Measurements from ENCODE around the gene MDFI. TPM values are rescaled to one million over a fixed set of nuclear protein-coding genes. Genes with fewer than 3 reads are reported as not detected.
A peak's percentile ranks its signal among the peaks of the same experiment; 100 is the strongest.

The MDFI gene
- polyA plus RNA-seq, 3 donors from 2014 or later, result not detected

DNA sequence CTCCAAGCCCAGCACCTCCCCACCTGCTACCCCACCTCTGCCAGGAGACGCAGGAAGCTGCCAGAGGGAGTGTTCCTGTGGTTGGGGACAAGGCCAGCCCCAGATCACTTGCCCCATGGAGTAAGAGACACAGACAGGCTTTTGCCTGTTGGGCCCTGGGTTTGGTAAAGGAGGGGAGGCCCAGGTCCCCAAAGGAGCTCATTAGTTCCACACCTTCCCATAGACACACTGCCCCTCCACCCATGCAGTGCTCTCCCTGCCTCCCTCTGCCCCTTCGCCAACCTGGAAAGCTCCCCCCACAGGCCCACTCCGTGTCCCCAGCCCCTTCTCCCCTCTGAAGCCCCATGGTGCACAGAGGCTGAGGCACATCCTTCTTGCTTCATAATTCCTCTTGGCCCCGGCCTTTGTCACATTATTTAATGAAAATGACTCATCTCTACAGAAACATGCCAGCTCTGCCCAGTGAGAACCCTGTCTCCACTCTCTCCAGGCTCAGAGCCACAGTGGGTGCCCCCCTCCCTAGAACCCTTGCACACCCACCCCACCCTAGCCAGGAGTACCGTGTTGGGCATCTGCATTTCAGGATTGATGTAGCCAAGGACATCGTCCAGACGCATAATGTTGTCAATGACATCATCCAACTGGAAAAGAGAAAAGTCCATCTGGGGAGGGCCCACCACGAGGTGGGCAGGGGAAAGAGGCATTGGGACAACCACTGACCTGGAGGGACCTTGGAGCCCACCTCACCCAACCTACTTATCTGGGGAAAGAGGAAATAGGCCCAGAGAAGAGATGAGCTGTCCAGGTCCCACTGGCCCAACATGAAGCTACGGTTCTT lies 51.1 kb downstream of the MDFI start:
- peak overlapping the region in 1 of 6 donors; percentile 13 for H3K27ac Mint-ChIP-seq
- peaks cover 0 to 14% (median 0%) of the 10 kb centered on the region in 3 donors for H3K36me3 Mint-ChIP-seq
- H3K9me3 Mint-ChIP-seq, result no peaks in the 10 kb centered on the region
- H3K4me1 Mint-ChIP-seq, result peaks cover 3 to 24% of the 10 kb centered on the region in 2 donors
- no peak overlapping the region for H3K4me3 Mint-ChIP-seq
- DNase-seq, result no peak
- H3K27me3 Mint-ChIP-seq (ENCODE audit: low read depth in 3 of 3), result peaks cover 0 to 4% (median 1%) of the 10 kb centered on the region in 3 donors

DNA sequence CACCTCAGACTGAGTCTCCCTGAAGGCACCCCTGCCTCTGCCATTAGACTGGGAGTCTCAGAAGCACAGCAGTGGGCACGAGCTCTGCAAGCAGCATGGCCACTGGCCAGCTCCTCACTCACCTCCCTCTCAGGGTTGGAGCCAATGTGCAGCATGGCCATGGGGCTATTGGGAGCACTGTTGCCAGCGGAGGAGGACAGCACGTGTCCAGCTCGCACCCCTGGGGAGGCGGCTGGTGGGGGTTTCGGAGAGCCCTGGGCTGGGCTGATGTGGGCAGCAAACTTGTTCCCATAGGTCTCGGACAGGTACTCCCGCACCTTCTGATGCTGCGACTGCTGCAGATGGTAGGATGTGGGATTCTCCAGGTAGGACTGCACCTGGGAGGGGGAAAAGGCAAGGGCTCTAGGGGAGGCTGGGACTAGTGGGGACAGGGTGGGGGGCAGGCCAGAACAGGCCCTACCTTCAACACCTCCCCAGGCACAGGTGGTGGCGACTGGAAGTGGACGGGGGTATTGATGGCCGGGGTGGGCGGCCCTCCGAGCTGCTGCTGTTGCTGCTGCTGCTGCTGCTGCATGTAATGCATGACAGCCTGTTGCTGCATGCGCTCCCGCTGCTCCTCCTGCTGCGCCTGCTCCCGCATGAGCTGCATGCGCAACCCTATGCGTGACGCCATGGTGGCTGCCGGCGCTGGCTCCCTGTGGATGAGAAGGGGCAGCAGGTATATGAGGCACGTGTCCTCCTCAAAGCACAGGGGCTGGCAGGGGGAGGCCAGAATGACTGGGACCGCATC lies 52.5 kb downstream of the MDFI start:
- DNase-seq, result no peak
- Mint-ChIP-seq H3K36me3 (peaks cover 0 to 10% (median 0%) of the 10 kb centered on the region in 3 donors), H3K27me3 (ENCODE audit: low read depth in 3 of 3) (peaks cover 0 to 4% (median 1%) of the 10 kb centered on the region in 3 donors), H3K9me3 (no peaks in the 10 kb centered on the region), H3K27ac (no peak overlapping the region), H3K4me1 (peaks cover 7 to 32% of the 10 kb centered on the region in 2 donors), H3K4me3 (no peak overlapping the region)

DNA sequence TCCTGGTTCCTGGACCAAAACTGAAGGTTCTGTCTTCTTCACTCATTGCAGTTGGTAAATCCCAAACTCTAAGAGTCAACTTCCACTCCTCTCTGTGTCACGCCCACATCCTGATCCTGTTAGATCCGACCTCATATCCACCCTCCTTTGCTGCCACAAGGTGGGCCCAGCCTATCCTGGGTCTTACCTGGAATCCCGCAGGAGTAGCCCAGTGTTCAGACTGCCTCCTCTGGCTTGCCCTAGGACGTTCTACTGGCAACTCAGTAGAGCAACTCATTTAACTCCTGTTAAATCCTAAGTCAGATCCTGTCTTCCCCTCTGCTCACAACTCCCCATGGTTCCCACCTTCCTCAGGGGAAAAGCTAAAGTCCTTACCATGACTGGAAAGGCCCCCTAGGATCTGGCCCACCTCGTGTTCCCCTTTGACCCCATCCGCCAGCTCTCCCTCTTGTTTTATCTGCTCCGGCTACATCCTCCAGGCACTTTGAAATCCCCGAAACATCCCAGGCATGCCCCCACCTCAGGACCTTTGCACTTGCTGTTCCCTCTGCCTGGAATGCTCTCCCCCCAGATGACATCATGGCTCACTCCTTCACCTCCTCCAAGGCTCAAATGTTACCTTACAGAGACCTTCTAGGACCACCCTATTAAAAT lies 53.3 kb downstream of the MDFI start:
- DNase-seq, result no peak
- Mint-ChIP-seq H3K27ac (peak overlapping the region in 4 of 6 donors; percentile 7 to 55 (median 33)), H3K9me3 (no peaks in the 10 kb centered on the region), H3K27me3 (ENCODE audit: low read depth in 3 of 3) (peaks cover 0 to 4% (median 1%) of the 10 kb centered on the region in 3 donors), H3K4me1 (peaks cover 7 to 32% of the 10 kb centered on the region in 2 donors), H3K4me3 (no peak overlapping the region), H3K36me3 (peaks cover 0 to 10% (median 0%) of the 10 kb centered on the region in 3 donors)

DNA sequence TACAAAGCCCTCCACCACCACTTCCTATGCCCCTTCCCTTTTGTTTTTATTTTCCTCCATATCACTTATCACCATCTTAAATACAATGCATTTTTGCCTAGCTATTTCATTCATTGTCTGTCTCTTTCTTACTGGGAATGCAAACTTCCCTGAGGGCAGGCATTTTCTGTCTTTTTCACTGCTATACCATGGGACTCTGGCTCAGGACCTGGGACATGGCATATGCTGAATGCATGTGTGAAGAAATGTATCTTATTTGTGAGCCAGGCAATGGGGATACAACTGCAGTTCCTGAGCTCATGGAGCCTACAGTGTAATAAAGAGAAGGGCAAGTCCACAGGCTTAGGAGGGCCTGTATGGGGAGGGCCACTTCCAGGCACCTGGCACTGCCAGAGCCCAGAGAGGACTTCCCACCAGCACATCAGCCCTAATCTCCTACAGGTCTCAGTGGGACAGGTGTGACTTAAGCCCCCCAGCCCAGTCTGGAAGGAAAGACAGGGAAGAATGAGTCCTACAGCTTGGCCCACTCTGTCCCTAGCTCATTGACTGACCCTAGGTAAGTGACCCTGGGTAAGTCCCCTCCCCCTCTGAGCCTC lies 53.9 kb downstream of the MDFI start:
- H3K27me3 Mint-ChIP-seq (ENCODE audit: low read depth in 3 of 3), result peaks cover 0 to 4% (median 1%) of the 10 kb centered on the region in 3 donors
- peak overlapping the region in 1 of 6 donors; percentile 52 for H3K27ac Mint-ChIP-seq
- H3K4me1 Mint-ChIP-seq, result peaks cover 7 to 32% of the 10 kb centered on the region in 2 donors
- no peak overlapping the region for H3K4me3 Mint-ChIP-seq
- DNase-seq, result no peak
- no peaks in the 10 kb centered on the region for H3K9me3 Mint-ChIP-seq
- H3K36me3 Mint-ChIP-seq, result peaks cover 0 to 8% (median 0%) of the 10 kb centered on the region in 3 donors

DNA sequence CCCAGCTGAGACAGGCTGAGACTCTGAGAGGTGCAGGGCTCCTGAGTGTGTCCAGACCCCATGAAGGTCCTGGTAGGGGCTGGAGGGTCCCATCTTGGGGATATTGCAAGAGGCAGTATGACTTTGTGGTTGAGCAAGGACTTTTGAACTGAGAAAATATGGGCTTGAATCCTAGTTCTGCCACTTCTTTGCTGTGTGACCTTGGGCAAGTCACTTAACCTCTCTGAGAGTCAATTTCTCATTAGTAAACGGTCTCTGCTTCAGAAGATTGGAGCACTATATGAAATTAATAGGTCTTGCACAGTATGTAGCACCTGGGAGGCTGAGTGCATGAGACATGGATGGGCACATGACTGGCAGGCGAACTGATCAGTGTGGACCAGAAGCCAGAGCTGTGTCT lies 54.5 kb downstream of the MDFI start:
- H3K27me3 Mint-ChIP-seq (ENCODE audit: low read depth in 3 of 3), result peaks cover 0 to 4% (median 1%) of the 10 kb centered on the region in 3 donors
- DNase-seq, result no peak
- no peak overlapping the region for H3K27ac Mint-ChIP-seq
- H3K36me3 Mint-ChIP-seq, result peaks cover 0 to 4% (median 0%) of the 10 kb centered on the region in 3 donors
- H3K4me3 Mint-ChIP-seq, result no peak overlapping the region
- peaks cover 9 to 35% of the 10 kb centered on the region in 2 donors for H3K4me1 Mint-ChIP-seq
- no peaks in the 10 kb centered on the region for H3K9me3 Mint-ChIP-seq

DNA sequence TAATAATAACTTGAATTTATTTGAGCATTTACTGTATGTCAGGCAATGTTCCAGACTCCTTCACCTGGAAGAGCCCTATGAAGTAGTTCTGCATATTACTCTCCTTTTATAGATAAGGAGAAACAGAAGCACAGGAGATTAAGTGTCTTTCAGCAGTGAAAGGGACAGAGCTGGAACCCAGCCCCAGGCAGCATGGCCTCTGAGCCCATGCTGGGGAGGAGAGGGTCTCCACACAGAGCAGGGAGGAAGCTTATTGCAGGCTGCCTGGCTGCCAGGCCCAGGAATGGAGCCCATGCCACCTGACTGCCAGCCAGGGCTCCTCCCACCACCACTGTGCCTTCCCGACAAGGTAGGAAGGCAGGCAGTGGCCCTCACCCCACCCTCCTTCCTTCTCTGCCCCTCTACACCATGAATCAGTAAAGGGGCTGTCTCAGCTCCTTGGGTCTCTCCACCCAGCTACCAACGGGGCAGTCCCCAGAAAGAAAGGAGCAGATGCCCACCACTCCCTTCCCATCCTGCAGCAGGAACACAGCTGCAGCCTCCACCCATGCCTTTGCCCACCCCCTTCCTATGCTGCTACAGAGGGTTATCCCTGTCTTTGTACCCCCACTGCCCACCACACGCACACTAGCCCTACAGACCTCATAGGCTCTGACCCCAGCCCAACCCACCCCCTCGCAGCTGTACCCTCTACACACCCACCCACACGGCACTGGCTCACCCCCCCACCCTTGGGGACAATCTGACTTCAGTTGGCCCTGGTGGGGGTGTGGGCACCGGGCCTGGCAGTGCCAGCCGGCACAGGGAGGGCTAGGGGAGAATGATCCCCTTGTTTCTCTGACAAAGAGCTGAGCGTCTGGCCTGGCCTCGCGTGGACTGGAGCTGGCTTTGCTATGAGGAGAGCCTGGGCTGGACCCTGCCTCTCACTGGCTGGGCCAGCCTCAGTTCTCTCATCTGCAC lies 55.3 kb downstream of the MDFI start:
- peaks cover 15 to 44% of the 10 kb centered on the region in 2 donors for H3K4me1 Mint-ChIP-seq
- peak overlapping the region in 2 of 6 donors; percentile 67 to 68 for H3K27ac Mint-ChIP-seq
- peaks cover 0 to 4% (median 0%) of the 10 kb centered on the region in 3 donors for H3K36me3 Mint-ChIP-seq
- no peak for DNase-seq
- H3K4me3 Mint-ChIP-seq, result no peak overlapping the region
- no peaks in the 10 kb centered on the region for H3K9me3 Mint-ChIP-seq
- peaks cover 0 to 4% (median 1%) of the 10 kb centered on the region in 3 donors for H3K27me3 Mint-ChIP-seq (ENCODE audit: low read depth in 3 of 3)

DNA sequence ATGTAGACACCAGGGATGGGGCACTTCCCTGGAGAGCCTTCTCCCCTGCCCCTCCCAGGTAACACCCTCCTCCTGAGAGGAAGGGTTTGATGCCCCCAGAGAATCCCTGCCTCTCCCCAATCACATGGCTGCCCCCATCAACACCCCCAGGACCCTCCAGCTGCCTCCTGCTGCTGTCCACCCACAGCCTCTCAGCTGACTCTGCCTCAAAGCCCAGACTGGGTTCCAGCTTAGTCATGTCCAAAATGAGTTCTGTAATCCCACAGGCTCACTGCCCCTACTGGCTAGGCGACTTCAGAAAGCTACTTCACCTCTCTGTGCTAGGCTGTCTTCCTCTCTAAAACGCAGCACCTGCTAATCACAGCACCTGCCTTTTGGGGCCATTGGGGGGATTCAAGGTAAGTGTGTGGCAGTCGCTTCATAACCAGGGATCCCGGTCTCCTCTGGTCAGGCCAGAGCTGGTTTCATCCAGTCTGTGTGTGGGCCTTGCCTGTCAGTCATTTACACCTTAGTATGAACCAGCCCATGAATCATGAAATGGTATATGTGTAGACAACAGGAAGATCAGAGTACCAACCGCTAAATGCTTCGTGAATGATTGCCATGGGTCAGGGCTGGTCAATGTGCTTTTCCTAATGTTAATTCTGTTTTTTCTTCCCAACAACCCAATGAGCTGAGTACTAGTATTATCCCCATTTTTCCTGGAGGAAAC lies 56.7 kb downstream of the MDFI start:
- H3K36me3 Mint-ChIP-seq, result peaks cover 0 to 4% (median 0%) of the 10 kb centered on the region in 3 donors
- peaks cover 0 to 4% (median under 1%) of the 10 kb centered on the region in 3 donors for H3K27me3 Mint-ChIP-seq (ENCODE audit: low read depth in 3 of 3)
- peak overlapping the region in 1 of 6 donors; percentile 26 for H3K27ac Mint-ChIP-seq
- peaks cover 29 to 58% of the 10 kb centered on the region in 2 donors for H3K4me1 Mint-ChIP-seq
- DNase-seq, result no peak
- no peak overlapping the region for H3K4me3 Mint-ChIP-seq
- H3K9me3 Mint-ChIP-seq, result no peaks in the 10 kb centered on the region

DNA sequence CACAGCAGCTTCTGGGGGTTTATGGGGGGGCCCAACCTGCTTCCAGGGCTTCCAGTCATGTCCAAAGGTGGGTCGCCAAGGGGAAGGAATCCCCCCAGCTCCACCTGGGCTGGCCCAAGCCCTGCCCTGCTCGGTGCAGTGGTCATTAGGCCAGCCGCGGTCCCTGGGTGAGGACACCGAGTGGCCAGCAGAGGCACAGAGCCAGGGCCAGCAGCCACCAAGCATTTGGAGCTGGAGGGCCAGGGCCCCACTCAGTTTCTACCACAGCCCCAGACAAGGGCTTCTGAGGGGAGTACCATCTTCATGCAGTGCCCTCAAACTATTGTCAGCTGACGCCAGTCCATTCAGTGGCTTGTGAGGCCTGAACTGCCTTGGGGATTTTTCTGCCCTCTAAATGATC lies 57.6 kb downstream of the MDFI start:
- no peak for DNase-seq
- Mint-ChIP-seq H3K27ac (no peak overlapping the region), H3K27me3 (ENCODE audit: low read depth in 3 of 3) (peaks cover 0 to 4% (median 0%) of the 10 kb centered on the region in 3 donors), H3K4me1 (peaks cover 33 to 66% of the 10 kb centered on the region in 2 donors), H3K9me3 (no peaks in the 10 kb centered on the region), H3K4me3 (no peak overlapping the region), H3K36me3 (peaks cover 0 to 4% (median 0%) of the 10 kb centered on the region in 3 donors)

DNA sequence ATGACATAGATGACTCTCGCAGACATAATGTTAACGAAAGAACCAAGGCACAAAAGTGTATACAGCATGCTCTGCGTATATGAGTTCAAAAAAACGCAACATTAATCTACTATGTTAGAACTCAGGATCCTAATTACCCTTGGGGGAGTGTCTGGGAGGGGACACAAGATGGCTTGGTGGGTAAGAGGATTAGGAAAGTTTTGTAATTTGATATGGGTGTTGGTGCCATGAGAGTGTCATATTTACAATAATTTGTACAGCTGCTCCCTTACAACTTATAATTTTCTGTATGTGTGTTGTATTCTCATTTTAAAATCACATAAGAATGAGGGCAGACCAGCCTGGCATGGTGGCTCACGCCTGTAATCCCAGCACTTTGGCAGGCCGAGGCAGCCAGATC lies 58.5 kb downstream of the MDFI start:
- Mint-ChIP-seq H3K36me3 (no peaks in the 10 kb centered on the region), H3K9me3 (no peaks in the 10 kb centered on the region), H3K27ac (no peak overlapping the region), H3K27me3 (ENCODE audit: low read depth in 3 of 3) (no peaks in the 10 kb centered on the region), H3K4me1 (peaks cover 39 to 65% of the 10 kb centered on the region in 2 donors), H3K4me3 (no peak overlapping the region)
- no peak for DNase-seq

DNA sequence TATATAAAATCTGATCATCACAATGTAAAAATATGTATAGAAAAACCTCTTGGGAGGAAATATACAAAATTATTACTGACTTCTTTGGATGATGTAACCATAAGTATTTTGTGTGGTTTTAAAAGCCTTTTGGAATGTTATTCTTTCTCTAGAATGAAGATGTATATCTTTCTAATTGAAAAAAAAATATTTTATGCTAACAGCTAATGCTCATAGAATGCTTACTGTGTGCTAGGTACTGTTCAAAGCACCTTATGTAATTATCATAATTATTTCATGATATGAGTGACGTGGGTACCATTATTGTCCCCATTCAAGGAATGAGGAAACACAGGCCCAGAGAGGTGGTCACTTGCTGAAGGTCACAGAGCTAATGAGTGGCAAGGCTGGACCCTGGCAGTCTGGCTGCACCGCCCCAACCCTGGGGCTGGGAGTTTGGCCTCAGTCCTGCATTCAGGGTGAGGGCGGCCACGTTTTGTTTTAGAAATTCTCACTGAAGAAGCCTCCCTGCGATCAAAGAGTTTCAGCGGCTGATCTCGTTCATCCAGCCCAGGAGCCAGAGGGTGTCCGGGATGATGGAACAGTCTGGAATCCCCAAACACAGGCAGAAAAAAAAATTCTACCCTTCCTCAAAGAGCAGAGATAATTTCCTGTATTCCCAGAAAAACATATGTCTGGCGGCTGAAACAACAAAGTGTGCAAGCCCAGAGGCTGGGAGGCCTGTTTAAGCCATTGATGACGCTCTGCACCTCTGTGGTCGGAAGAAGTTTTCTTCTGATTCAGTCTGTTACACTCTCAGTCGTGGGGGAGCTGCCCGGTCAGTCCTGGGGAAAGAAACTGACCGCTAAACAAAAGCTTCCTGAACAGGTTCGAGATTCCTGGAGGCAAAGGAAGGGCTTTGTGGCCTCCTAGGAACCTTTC lies 59.9 kb downstream of the MDFI start:
- no peak for DNase-seq
- Mint-ChIP-seq H3K27ac (peak overlapping the region; percentile 52 to 80 (median 75)), H3K4me3 (peak overlapping the region in 1 of 5 donors; percentile 30), H3K4me1 (peaks cover 41 to 53% of the 10 kb centered on the region in 2 donors), H3K27me3 (ENCODE audit: low read depth in 3 of 3) (no peaks in the 10 kb centered on the region), H3K9me3 (no peaks in the 10 kb centered on the region), H3K36me3 (no peaks in the 10 kb centered on the region)

DNA sequence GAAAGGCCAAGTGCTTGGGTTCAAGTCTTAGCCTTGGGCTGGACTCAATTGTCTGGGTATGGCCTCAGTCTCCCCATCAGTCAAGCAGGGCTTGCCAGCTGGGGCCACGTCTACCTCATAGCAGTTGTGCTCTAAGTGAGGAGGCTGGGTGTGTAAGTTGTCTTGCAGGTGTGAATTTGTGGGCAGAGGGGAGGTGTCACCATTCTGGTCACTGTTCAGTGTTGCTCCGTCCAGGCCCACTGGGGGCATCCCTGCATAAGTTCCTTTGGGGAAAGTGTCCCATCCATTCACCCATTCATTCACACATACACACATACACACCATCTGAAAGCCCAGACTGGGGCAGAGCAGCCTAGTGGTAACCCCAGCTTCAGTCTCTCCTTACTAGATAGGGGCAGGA lies 60.8 kb downstream of the MDFI start:
- Mint-ChIP-seq H3K9me3 (no peaks in the 10 kb centered on the region), H3K36me3 (no peaks in the 10 kb centered on the region), H3K4me1 (peaks cover 43 to 57% of the 10 kb centered on the region in 2 donors), H3K27ac (peak overlapping the region in 5 of 6 donors; percentile 52 to 80 (median 65)), H3K27me3 (ENCODE audit: low read depth in 3 of 3) (no peaks in the 10 kb centered on the region), H3K4me3 (peak overlapping the region in 1 of 5 donors; percentile 17)
- DNase-seq, result no peak

Data from immature natural killer cell (primary cell).